HEK293 (cell line): ENCODE results near the gene ITIH5.

Experiments used
- CTCF ChIA-PET: fragments of 350-600 bp; formaldehyde crosslinking; extraction: SDS; loops from one replicate; lab custom pipeline; 2021; ENCODE audit warnings: antibody characterized with exemption; lab: Yijun Ruan, JAX
- POLR2A ChIA-PET: fragments of 300-600 bp; formaldehyde crosslinking; extraction: SDS; loops from one replicate; lab custom pipeline; 2020; ENCODE audit warnings: antibody characterized with exemption, inconsistent platforms; lab: Yijun Ruan, JAX
- H3K27ac ChIP-seq: fragments of 200-500 bp; sonication (Bioruptor generic); 2 replicates; pipeline ENCODE4 v1.5.1; 2014; ENCODE audit warnings: low read depth, low read length, control low read depth, inconsistent platforms; ENCODE audit errors: extremely low read depth
- H3K36me3 ChIP-seq, 2 experiments: fragments of 200-500 bp in 1 of 2; sonication (Bioruptor generic) in 1 of 2; 1 replicate in 1 of 2; 2 replicates in 1 of 2; pipeline ENCODE4 v1.5.1; 2014 to 2017; ENCODE audit warnings: inconsistent platforms in 2 of 2, low read length in 2 of 2; ENCODE audit not compliant: control insufficient read depth in 2 of 2, insufficient read depth in 1 of 2
- H3K4me1 ChIP-seq: fragments of 200-500 bp; sonication (Bioruptor generic); 2 replicates; pipeline ENCODE4 v1.5.1; 2014; ENCODE audit warnings: mild to moderate bottlenecking, low read length, inconsistent platforms; ENCODE audit not compliant: control insufficient read depth, insufficient read depth
- H3K4me3 ChIP-seq: 2 replicates; pipeline ENCODE4 v1.5.1; 2011; ENCODE audit warnings: low read depth, mild to moderate bottlenecking, control low read depth, low read length, moderate library complexity
- H3K9me3 ChIP-seq: fragments of 200-500 bp; sonication (Bioruptor generic); 2 replicates; pipeline ENCODE4 v1.5.1; 2014; ENCODE audit warnings: low read depth, low read length, inconsistent platforms; ENCODE audit not compliant: control insufficient read depth, insufficient read depth
- FEZF1 ChIP-seq: fragments of 450-650 bp; formaldehyde crosslinking; IDR thresholded peaks from 2 replicates; pipeline ENCODE4 v1.5.1; 2016; ENCODE audit warnings: missing biosample characterization, missing genetic modification characterization
- OVOL3 ChIP-seq: fragments of 450-650 bp; formaldehyde crosslinking; IDR thresholded peaks from 2 replicates; pipeline ENCODE4 v1.5.1; 2016; ENCODE audit warnings: missing biosample characterization, missing genetic modification characterization
- ZNF112 ChIP-seq: fragments of 450-650 bp; formaldehyde crosslinking; IDR thresholded peaks from 2 replicates; pipeline ENCODE4 v1.5.0; 2017; ENCODE audit warnings: missing biosample characterization, missing genetic modification characterization
- ZNF155 ChIP-seq: fragments of 450-650 bp; formaldehyde crosslinking; IDR thresholded peaks from 2 replicates; pipeline ENCODE4 v1.5.1; 2016; ENCODE audit warnings: missing biosample characterization, missing genetic modification characterization
- ZNF37A ChIP-seq: fragments of 450-650 bp; IDR thresholded peaks from 2 replicates; pipeline ENCODE4 v1.5.1; 2018; ENCODE audit warnings: missing biosample characterization, missing genetic modification characterization
- ZNF391 ChIP-seq: fragments of 450-650 bp; formaldehyde crosslinking; IDR thresholded peaks from 2 replicates; pipeline ENCODE4 v1.5.1; 2016; ENCODE audit warnings: low read depth, missing biosample characterization, missing genetic modification characterization, borderline replicate concordance
- ZNF426 ChIP-seq: fragments of 450-650 bp; formaldehyde crosslinking; IDR thresholded peaks from 2 replicates; pipeline ENCODE4 v1.5.1; 2017; ENCODE audit warnings: missing biosample characterization, missing genetic modification characterization, mild to moderate bottlenecking, inconsistent platforms, moderate library complexity
- ZNF510 ChIP-seq: fragments of 450-650 bp; formaldehyde crosslinking; IDR thresholded peaks from 2 replicates; pipeline ENCODE4 v1.5.1; 2018; ENCODE audit warnings: mild to moderate bottlenecking, missing genetic modification characterization, missing biosample characterization; ENCODE audit not compliant: insufficient replicate concordance
- ZNF561 ChIP-seq: fragments of 450-650 bp; IDR thresholded peaks from 2 replicates; pipeline ENCODE4 v1.5.1; 2018; ENCODE audit warnings: missing biosample characterization, missing genetic modification characterization, borderline replicate concordance
- ZNF610 ChIP-seq: fragments of 450-650 bp; formaldehyde crosslinking; IDR thresholded peaks from 2 replicates; pipeline ENCODE4 v1.5.1; 2016; ENCODE audit warnings: missing biosample characterization, missing genetic modification characterization, borderline replicate concordance
- ZNF768 ChIP-seq: fragments of 450-650 bp; formaldehyde crosslinking; IDR thresholded peaks from 2 replicates; pipeline ENCODE4 v1.5.1; 2018; ENCODE audit warnings: missing biosample characterization, mild to moderate bottlenecking, missing genetic modification characterization
- TF ChIP-seq, protein P1 (sequence below): fragments of 450-650 bp; formaldehyde crosslinking; IDR thresholded peaks from 2 replicates; pipeline ENCODE4 v1.5.1; 2016; ENCODE audit warnings: missing biosample characterization, missing genetic modification characterization, borderline replicate concordance
- TF ChIP-seq, protein P2 (sequence below): fragments of 450-650 bp; formaldehyde crosslinking; IDR thresholded peaks from 2 replicates; pipeline ENCODE4 v1.5.1; 2016; ENCODE audit warnings: missing biosample characterization, missing genetic modification characterization
- TF ChIP-seq, protein P3 (sequence below): IDR thresholded peaks from 2 replicates; pipeline ENCODE4 v1.6.1; 2011; ENCODE audit warnings: mild to moderate bottlenecking, low read depth, low read length, borderline replicate concordance
- TF ChIP-seq, protein P4 (sequence below): fragments of 450-650 bp; formaldehyde crosslinking; IDR thresholded peaks from 2 replicates; pipeline ENCODE4 v1.5.1; 2017; ENCODE audit warnings: missing biosample characterization, missing genetic modification characterization
- TF ChIP-seq, protein P5 (sequence below): fragments of 450-650 bp; formaldehyde crosslinking; IDR thresholded peaks from 2 replicates; pipeline ENCODE4 v1.5.1; 2016; ENCODE audit warnings: missing biosample characterization, missing genetic modification characterization
- TF ChIP-seq, protein P6 (sequence below): fragments of 450-650 bp; formaldehyde crosslinking; IDR thresholded peaks from 2 replicates; pipeline ENCODE4 v1.5.0; 2017; ENCODE audit warnings: missing biosample characterization, missing genetic modification characterization, borderline replicate concordance

Gene ITIH5

DNA sequence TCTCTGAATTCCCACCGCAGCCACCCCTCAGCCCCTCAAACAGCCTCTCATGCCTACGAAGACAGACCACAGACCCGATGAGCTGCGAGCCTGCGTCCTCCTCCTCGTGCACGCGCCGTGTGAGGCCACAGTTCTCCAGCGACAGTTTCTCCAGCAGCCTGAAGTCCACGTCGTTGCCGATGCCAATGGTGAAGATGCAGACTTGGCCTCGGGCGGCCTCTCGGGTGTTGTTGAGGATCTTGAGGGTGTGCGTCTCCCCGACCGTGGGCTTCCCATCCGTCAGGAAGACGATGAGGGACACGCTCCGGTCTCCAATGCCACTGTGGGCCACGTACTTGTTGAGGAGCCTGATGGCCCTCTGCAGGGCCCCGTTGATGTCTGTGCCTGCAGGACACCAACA is 87.1 kb downstream of the ITIH5 start (continued):
- TF ChIP-seq, protein P1, sequence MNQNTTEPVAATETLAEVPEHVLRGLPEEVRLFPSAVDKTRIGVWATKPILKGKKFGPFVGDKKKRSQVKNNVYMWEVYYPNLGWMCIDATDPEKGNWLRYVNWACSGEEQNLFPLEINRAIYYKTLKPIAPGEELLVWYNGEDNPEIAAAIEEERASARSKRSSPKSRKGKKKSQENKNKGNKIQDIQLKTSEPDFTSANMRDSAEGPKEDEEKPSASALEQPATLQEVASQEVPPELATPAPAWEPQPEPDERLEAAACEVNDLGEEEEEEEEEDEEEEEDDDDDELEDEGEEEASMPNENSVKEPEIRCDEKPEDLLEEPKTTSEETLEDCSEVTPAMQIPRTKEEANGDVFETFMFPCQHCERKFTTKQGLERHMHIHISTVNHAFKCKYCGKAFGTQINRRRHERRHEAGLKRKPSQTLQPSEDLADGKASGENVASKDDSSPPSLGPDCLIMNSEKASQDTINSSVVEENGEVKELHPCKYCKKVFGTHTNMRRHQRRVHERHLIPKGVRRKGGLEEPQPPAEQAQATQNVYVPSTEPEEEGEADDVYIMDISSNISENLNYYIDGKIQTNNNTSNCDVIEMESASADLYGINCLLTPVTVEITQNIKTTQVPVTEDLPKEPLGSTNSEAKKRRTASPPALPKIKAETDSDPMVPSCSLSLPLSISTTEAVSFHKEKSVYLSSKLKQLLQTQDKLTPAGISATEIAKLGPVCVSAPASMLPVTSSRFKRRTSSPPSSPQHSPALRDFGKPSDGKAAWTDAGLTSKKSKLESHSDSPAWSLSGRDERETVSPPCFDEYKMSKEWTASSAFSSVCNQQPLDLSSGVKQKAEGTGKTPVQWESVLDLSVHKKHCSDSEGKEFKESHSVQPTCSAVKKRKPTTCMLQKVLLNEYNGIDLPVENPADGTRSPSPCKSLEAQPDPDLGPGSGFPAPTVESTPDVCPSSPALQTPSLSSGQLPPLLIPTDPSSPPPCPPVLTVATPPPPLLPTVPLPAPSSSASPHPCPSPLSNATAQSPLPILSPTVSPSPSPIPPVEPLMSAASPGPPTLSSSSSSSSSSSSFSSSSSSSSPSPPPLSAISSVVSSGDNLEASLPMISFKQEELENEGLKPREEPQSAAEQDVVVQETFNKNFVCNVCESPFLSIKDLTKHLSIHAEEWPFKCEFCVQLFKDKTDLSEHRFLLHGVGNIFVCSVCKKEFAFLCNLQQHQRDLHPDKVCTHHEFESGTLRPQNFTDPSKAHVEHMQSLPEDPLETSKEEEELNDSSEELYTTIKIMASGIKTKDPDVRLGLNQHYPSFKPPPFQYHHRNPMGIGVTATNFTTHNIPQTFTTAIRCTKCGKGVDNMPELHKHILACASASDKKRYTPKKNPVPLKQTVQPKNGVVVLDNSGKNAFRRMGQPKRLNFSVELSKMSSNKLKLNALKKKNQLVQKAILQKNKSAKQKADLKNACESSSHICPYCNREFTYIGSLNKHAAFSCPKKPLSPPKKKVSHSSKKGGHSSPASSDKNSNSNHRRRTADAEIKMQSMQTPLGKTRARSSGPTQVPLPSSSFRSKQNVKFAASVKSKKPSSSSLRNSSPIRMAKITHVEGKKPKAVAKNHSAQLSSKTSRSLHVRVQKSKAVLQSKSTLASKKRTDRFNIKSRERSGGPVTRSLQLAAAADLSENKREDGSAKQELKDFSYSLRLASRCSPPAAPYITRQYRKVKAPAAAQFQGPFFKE = no peak
- TF ChIP-seq ZNF391 (tag by site-specific recombination) = no peak
- TF ChIP-seq, protein P2, sequence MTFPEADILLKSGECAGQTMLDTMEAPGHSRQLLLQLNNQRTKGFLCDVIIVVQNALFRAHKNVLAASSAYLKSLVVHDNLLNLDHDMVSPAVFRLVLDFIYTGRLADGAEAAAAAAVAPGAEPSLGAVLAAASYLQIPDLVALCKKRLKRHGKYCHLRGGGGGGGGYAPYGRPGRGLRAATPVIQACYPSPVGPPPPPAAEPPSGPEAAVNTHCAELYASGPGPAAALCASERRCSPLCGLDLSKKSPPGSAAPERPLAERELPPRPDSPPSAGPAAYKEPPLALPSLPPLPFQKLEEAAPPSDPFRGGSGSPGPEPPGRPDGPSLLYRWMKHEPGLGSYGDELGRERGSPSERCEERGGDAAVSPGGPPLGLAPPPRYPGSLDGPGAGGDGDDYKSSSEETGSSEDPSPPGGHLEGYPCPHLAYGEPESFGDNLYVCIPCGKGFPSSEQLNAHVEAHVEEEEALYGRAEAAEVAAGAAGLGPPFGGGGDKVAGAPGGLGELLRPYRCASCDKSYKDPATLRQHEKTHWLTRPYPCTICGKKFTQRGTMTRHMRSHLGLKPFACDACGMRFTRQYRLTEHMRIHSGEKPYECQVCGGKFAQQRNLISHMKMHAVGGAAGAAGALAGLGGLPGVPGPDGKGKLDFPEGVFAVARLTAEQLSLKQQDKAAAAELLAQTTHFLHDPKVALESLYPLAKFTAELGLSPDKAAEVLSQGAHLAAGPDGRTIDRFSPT (tag by site-specific recombination) = no peak
- TF ChIP-seq ZNF610 (tag by site-specific recombination) = no peak
- TF ChIP-seq ZNF426 (tag by site-specific recombination) = no peak

DNA sequence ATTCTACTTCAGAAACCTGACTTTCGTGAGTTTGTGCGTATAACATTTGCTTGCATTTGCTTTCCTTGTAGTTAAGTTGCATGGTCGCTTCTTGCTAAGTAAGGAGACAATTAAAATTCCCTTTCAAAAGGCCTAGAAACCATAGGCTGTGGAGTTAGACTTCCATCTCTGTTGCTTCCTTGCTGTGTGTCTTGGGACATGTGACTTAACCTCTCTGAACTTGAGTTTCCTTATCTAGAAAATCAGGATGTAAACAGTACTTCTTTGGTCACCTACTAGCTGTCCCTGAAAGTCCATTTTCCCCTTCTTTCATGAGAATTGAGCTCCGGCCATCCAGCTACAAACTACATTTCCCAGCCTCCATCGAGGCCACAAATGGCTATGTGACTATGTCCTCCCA is 89.2 kb downstream of the ITIH5 start:
- Histone ChIP-seq H3K4me1 (no peaks in the 10 kb centered on the region), H3K27ac (no peak overlapping the region)
- TF ChIP-seq ZNF155 (tag by site-specific recombination) (no peak), ZNF112 (tag by site-specific recombination) (no peak), ZNF768 (tag by site-specific recombination) (peak; percentile 53; the same call in 1 of the 2 replicates)
- TF ChIP-seq, all 188 proteins: peak for 1
- Histone ChIP-seq H3K36me3 (no peaks in the 10 kb centered on the region), H3K9me3 (no peaks in the 10 kb centered on the region), H3K4me3 (no peak overlapping the region)
- CTCF ChIA-PET = interaction anchor here (1.8 kb wide), 1 partner anchor 110 kb away, joined by 4 read pairs; no protein-coding TSS in a partner anchor
- POLR2A ChIA-PET = no interaction called here

- H3K27ac ChIP-seq = no peak overlapping the region
- no peak overlapping the region for H3K4me3 ChIP-seq
- no peaks in the 10 kb centered on the region for H3K36me3 ChIP-seq
- no peaks in the 10 kb centered on the region for H3K9me3 ChIP-seq
- H3K4me1 ChIP-seq = no peaks in the 10 kb centered on the region
- ChIA-PET CTCF (no interaction called here), POLR2A (no interaction called here)
- no peak for TF ChIP-seq OVOL3
- no peak for TF ChIP-seq FEZF1 (tag by site-specific recombination)
- TF ChIP-seq, protein P3, sequence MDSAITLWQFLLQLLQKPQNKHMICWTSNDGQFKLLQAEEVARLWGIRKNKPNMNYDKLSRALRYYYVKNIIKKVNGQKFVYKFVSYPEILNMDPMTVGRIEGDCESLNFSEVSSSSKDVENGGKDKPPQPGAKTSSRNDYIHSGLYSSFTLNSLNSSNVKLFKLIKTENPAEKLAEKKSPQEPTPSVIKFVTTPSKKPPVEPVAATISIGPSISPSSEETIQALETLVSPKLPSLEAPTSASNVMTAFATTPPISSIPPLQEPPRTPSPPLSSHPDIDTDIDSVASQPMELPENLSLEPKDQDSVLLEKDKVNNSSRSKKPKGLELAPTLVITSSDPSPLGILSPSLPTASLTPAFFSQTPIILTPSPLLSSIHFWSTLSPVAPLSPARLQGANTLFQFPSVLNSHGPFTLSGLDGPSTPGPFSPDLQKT = no peak
- TF ChIP-seq ZNF510 (tag by site-specific recombination) = no peak
- TF ChIP-seq, protein P4, sequence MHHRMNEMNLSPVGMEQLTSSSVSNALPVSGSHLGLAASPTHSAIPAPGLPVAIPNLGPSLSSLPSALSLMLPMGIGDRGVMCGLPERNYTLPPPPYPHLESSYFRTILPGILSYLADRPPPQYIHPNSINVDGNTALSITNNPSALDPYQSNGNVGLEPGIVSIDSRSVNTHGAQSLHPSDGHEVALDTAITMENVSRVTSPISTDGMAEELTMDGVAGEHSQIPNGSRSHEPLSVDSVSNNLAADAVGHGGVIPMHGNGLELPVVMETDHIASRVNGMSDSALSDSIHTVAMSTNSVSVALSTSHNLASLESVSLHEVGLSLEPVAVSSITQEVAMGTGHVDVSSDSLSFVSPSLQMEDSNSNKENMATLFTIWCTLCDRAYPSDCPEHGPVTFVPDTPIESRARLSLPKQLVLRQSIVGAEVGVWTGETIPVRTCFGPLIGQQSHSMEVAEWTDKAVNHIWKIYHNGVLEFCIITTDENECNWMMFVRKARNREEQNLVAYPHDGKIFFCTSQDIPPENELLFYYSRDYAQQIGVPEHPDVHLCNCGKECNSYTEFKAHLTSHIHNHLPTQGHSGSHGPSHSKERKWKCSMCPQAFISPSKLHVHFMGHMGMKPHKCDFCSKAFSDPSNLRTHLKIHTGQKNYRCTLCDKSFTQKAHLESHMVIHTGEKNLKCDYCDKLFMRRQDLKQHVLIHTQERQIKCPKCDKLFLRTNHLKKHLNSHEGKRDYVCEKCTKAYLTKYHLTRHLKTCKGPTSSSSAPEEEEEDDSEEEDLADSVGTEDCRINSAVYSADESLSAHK (tag by site-specific recombination) = no peak
- TF ChIP-seq, protein P5, sequence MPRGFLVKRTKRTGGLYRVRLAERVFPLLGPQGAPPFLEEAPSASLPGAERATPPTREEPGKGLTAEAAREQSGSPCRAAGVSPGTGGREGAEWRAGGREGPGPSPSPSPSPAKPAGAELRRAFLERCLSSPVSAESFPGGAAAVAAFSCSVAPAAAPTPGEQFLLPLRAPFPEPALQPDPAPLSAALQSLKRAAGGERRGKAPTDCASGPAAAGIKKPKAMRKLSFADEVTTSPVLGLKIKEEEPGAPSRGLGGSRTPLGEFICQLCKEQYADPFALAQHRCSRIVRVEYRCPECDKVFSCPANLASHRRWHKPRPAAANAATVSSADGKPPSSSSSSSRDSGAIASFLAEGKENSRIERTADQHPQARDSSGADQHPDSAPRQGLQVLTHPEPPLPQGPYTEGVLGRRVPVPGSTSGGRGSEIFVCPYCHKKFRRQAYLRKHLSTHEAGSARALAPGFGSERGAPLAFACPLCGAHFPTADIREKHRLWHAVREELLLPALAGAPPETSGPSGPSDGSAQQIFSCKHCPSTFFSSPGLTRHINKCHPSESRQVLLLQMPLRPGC = no peak
- TF ChIP-seq ZNF561 (tag by site-specific recombination) = no peak
- TF ChIP-seq, protein P6, sequence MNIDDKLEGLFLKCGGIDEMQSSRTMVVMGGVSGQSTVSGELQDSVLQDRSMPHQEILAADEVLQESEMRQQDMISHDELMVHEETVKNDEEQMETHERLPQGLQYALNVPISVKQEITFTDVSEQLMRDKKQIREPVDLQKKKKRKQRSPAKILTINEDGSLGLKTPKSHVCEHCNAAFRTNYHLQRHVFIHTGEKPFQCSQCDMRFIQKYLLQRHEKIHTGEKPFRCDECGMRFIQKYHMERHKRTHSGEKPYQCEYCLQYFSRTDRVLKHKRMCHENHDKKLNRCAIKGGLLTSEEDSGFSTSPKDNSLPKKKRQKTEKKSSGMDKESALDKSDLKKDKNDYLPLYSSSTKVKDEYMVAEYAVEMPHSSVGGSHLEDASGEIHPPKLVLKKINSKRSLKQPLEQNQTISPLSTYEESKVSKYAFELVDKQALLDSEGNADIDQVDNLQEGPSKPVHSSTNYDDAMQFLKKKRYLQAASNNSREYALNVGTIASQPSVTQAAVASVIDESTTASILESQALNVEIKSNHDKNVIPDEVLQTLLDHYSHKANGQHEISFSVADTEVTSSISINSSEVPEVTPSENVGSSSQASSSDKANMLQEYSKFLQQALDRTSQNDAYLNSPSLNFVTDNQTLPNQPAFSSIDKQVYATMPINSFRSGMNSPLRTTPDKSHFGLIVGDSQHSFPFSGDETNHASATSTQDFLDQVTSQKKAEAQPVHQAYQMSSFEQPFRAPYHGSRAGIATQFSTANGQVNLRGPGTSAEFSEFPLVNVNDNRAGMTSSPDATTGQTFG = no peak
- no peak for TF ChIP-seq ZNF37A (tag by site-specific recombination)
These were observed 89.6 kb downstream of the ITIH5 start for GRCh38 chr10:7577176-7577575.
